Karpas-422 (cell line): ENCODE data around the gene TXNDC2. TPM values are rescaled to one million over a fixed set of nuclear protein-coding genes. Genes with fewer than 3 reads are reported as not detected.
"Not testable (repeated sequence)": the region's sequence is repeated elsewhere in the genome, so short reads cannot be mapped to it uniquely, and the experiment has no call there.

Experiments
- DNase-seq: peaks from one replicate; pipeline ENCODE4 v3.0.0-alpha.2; 2015
- H2AFZ ChIP-seq: fragments of 200-600 bp; sonication (generic); 2 replicates; pipeline ENCODE4 v1.6.1; 2014; ENCODE audit warnings: antibody characterized with exemption, low read length, mixed read lengths
- H3K27ac ChIP-seq: fragments of 200-600 bp; sonication (generic); 2 replicates; pipeline ENCODE4 v1.5.1; 2014; ENCODE audit warnings: mild to moderate bottlenecking, low read length, moderate library complexity
- H3K27me3 ChIP-seq: fragments of 200-600 bp; sonication (generic); 2 replicates; pipeline ENCODE4 v1.6.1; 2014; ENCODE audit warnings: low read length, mixed read lengths
- H3K36me3 ChIP-seq: fragments of 200-600 bp; sonication (generic); 2 replicates; pipeline ENCODE4 v1.6.1; 2014; ENCODE audit warnings: low read length, mixed read lengths; ENCODE audit not compliant: insufficient read depth
- H3K4me1 ChIP-seq: fragments of 200-600 bp; sonication (generic); 2 replicates; pipeline ENCODE4 v1.6.1; 2014; ENCODE audit warnings: mild to moderate bottlenecking, low read length, mixed read lengths
- H3K4me2 ChIP-seq: fragments of 200-600 bp; sonication (generic); 2 replicates; pipeline ENCODE4 v1.6.1; 2014; ENCODE audit warnings: low read length, low read depth, mild to moderate bottlenecking; ENCODE audit not compliant: poor library complexity, severe bottlenecking
- H3K4me3 ChIP-seq: fragments of 200-600 bp; sonication (generic); 2 replicates; pipeline ENCODE4 v1.5.1; 2014; ENCODE audit warnings: mild to moderate bottlenecking, antibody characterized with exemption, low read length, mixed read lengths
- H3K79me2 ChIP-seq: fragments of 200-600 bp; sonication (generic); 2 replicates; pipeline ENCODE4 v1.6.1; 2014; ENCODE audit warnings: mild to moderate bottlenecking, low read length, mixed read lengths
- H3K9ac ChIP-seq: fragments of 200-600 bp; sonication (generic); 2 replicates; pipeline ENCODE4 v1.6.0; 2014; ENCODE audit warnings: low read length
- H3K9me2 ChIP-seq: fragments of 200-600 bp; sonication (generic), shearing (Covaris generic); replicated peaks from 2 replicates; pipeline ENCODE4 v1.6.0; 2014; ENCODE audit warnings: mild to moderate bottlenecking, low read length, moderate library complexity; ENCODE audit not compliant: insufficient read depth
- H3K9me3 ChIP-seq: fragments of 300-700, 200-600 bp; sonication (generic); 2 replicates; pipeline ENCODE4 v1.6.1; 2014; ENCODE audit warnings: low read length, mixed read lengths
- H4K20me1 ChIP-seq: fragments of 200-600 bp; sonication (generic); 2 replicates; pipeline ENCODE4 v1.6.1; 2014; ENCODE audit warnings: mild to moderate bottlenecking, antibody characterized with exemption, low read length, low read depth; ENCODE audit not compliant: insufficient read depth
- total RNA-seq: library from RNA; depleted of rRNA; stranded (reverse); fragments of >200 nt; shearing (Covaris generic); gene quantifications from 2 replicates; pipeline ENCODE4 v1.2.3, GENCODE V29; 2014; ENCODE audit warnings: low replicate concordance

The TXNDC2 gene
- total RNA-seq, 1 experiment from 2014 or later = not detected

DNA sequence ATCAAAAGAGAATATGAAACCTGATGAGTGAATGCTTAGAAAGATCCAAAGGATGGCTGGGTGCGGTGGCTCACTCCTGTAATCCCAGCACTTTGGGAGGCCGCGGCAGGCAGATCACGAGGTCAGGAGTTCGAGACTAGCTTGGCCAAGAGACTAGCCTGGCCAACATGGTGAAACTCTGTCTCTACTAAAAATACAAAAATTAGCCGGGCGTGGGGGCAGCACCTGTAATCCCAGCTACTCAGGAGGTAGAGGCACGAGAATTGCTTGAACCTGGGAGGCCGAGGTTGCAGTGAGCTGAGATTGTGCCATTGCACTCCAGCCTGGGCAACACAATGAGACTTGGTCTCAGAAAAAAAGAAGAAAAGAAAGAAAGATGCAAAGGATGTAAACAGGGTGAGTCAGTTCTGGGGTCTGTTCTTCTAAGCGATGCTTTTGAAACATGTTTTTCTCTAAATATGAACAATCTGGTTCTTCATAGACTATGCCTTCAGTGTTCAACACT, 12.1 kb downstream of the TXNDC2 start:
- H2AFZ ChIP-seq, H3K79me2 ChIP-seq, H3K9me3 ChIP-seq, DNase-seq, H3K9ac ChIP-seq, H4K20me1 ChIP-seq, H3K36me3 ChIP-seq, H3K9me2 ChIP-seq, H3K4me1 ChIP-seq, H3K4me3 ChIP-seq, H3K27me3 ChIP-seq, H3K27ac ChIP-seq, H3K4me2 ChIP-seq: not testable (repeated sequence)

- Histone ChIP-seq H3K4me1 (no peaks in the 10 kb centered on the region), H2AFZ (no peak overlapping the region), H3K9me3 (no peaks in the 10 kb centered on the region), H3K36me3 (no peaks in the 10 kb centered on the region), H3K4me2 (no peak overlapping the region), H3K9me2 (no peaks in the 10 kb centered on the region), H3K79me2 (no peaks in the 10 kb centered on the region), H3K9ac (no peak overlapping the region), H4K20me1 (no peaks in the 10 kb centered on the region), H3K27me3 (no peaks in the 10 kb centered on the region), H3K27ac (no peak overlapping the region), H3K4me3 (no peak overlapping the region)
- DNase-seq = no peak
Measured at GRCh38 chr18:9898792-9899549, 13.2 kb downstream of the TXNDC2 start.

DNA sequence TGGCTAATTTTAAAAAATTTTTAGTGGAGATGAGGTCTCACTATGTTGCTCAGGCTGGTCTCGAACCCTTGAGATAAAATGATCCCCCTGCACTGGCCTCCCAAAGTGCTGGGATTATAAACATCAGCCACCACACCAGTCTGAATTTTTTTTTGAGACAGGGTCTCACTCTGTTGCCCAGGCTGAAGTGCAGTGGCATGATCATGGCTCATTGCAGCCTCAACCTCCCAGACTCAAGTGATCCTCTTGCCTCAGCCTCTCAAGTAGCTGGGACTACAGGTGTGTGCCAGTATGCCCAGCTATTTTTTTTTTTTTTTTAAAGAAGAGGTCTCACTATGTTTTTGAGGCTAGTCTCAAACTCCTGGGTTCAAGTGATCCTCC, 13.8 kb downstream of the TXNDC2 start:
- not testable (repeated sequence) for H3K4me2 ChIP-seq, H3K9ac ChIP-seq

DNA sequence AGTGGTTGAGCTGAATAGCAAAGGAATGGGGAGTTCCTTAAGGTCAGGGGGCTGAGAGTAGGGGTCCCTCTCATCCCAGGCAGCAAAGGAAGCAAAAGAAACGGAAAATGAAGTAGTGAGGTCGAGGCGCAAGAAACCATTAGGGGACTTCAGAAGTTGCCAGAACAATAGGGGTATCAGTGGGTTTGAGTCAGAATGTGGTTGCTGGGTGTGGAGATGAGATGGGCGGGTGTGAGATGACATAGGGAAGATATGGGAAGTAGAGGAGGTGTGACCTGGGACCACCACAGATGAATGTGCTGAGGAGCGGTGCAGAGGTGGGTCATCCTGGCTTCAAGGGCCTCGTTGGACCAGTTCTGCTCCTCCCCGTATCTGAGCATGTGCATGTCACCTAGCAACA, 14.9 kb downstream of the TXNDC2 start:
- H3K9me2 ChIP-seq = no peaks in the 10 kb centered on the region
- H3K9me3 ChIP-seq = no peaks in the 10 kb centered on the region
- H4K20me1 ChIP-seq = no peaks in the 10 kb centered on the region
- no peak for DNase-seq
- H2AFZ ChIP-seq = no peak overlapping the region
- H3K9ac ChIP-seq = no peak overlapping the region
- no peaks in the 10 kb centered on the region for H3K27me3 ChIP-seq
- H3K36me3 ChIP-seq = no peaks in the 10 kb centered on the region
- H3K4me2 ChIP-seq = no peak overlapping the region
- no peak overlapping the region for H3K4me3 ChIP-seq
- no peak overlapping the region for H3K27ac ChIP-seq
- no peaks in the 10 kb centered on the region for H3K79me2 ChIP-seq
- no peaks in the 10 kb centered on the region for H3K4me1 ChIP-seq

More for the DNA sequence above, 13.8 kb downstream of the TXNDC2 start:
- not testable (repeated sequence) for H3K4me1 ChIP-seq, H3K79me2 ChIP-seq, H4K20me1 ChIP-seq, H3K36me3 ChIP-seq, H3K27ac ChIP-seq, H3K9me2 ChIP-seq, H3K27me3 ChIP-seq, DNase-seq, H2AFZ ChIP-seq, H3K9me3 ChIP-seq, H3K4me3 ChIP-seq

GRCh38 chr18:9901377-9901776, 15.6 kb downstream of the TXNDC2 start:
- no peaks in the 10 kb centered on the region for H3K4me1 ChIP-seq
- no peaks in the 10 kb centered on the region for H4K20me1 ChIP-seq
- no peaks in the 10 kb centered on the region for H3K9me3 ChIP-seq
- no peaks in the 10 kb centered on the region for H3K36me3 ChIP-seq
- H3K9me2 ChIP-seq = no peaks in the 10 kb centered on the region
- H3K4me2 ChIP-seq = no peak overlapping the region
- no peak for DNase-seq
- no peaks in the 10 kb centered on the region for H3K27me3 ChIP-seq
- no peaks in the 10 kb centered on the region for H3K79me2 ChIP-seq
- H3K4me3 ChIP-seq = no peak overlapping the region
- no peak overlapping the region for H3K9ac ChIP-seq
- H2AFZ ChIP-seq = no peak overlapping the region
- H3K27ac ChIP-seq = no peak overlapping the region

- not testable (repeated sequence) for H3K4me1 ChIP-seq, H3K79me2 ChIP-seq, H3K9me3 ChIP-seq, H3K4me3 ChIP-seq, H3K27ac ChIP-seq, DNase-seq, H3K4me2 ChIP-seq, H3K9me2 ChIP-seq, H2AFZ ChIP-seq, H4K20me1 ChIP-seq, H3K27me3 ChIP-seq, H3K9ac ChIP-seq, H3K36me3 ChIP-seq
Measured at GRCh38 chr18:9902264-9902663, 16.5 kb downstream of the TXNDC2 start.

GRCh38 chr18:9902832-9903231, 17.1 kb downstream of the TXNDC2 start:
- no peak for DNase-seq
- Histone ChIP-seq H3K9me2 (no peaks in the 10 kb centered on the region), H3K27ac (no peak overlapping the region), H4K20me1 (no peaks in the 10 kb centered on the region), H3K79me2 (no peaks in the 10 kb centered on the region), H3K4me3 (no peak overlapping the region), H3K9me3 (no peaks in the 10 kb centered on the region), H3K4me1 (no peaks in the 10 kb centered on the region), H3K4me2 (no peak overlapping the region), H3K36me3 (no peaks in the 10 kb centered on the region), H2AFZ (no peak overlapping the region), H3K27me3 (no peaks in the 10 kb centered on the region), H3K9ac (no peak overlapping the region)

GRCh38 chr18:9905401-9905922, 19.7 kb downstream of the TXNDC2 start:
- Histone ChIP-seq H3K4me2 (no peak overlapping the region), H4K20me1 (no peaks in the 10 kb centered on the region), H3K27me3 (no peaks in the 10 kb centered on the region), H3K79me2 (no peaks in the 10 kb centered on the region), H3K4me3 (no peak overlapping the region), H3K9ac (no peak overlapping the region), H3K9me2 (no peaks in the 10 kb centered on the region), H2AFZ (no peak overlapping the region), H3K36me3 (no peaks in the 10 kb centered on the region), H3K9me3 (no peaks in the 10 kb centered on the region), H3K4me1 (no peaks in the 10 kb centered on the region), H3K27ac (no peak overlapping the region)
- DNase-seq = no peak
